WTC11 (cell line): Measurements from ENCODE around the gene SEPSECS. TPM values are rescaled to one million over a fixed set of nuclear protein-coding genes. Genes with fewer than 3 reads are reported as not detected.

Source experiments
- ATAC-seq: fragments of 200-7000 bp; cut with Tn5 transposase; 2 replicates; pipeline ENCODE4 v1.10.0; 2021; ENCODE audit warnings: mild to moderate bottlenecking, moderate library complexity
- CTCF ChIA-PET: fragments of 300-600 bp; sonication (Branson Sonifier 250); formaldehyde crosslinking; loops from one replicate; lab custom pipeline; 2021; ENCODE audit warnings: antibody characterized with exemption; lab: Charles Lee
- POLR2A ChIA-PET: fragments of 350-600 bp; sonication (Branson Sonifier 250); formaldehyde crosslinking; loops from one replicate; lab custom pipeline; 2021; ENCODE audit warnings: antibody characterized with exemption; lab: Charles Lee
- DNase-seq: peaks from one replicate; pipeline ENCODE4 v3.0.0; 2021; ENCODE audit warnings: low spot score
- H3K27ac Mint-ChIP-seq: 2 replicates; pipeline ENCODE4 v1.8.0; 2021; ENCODE audit warnings: mixed read lengths
- H3K27me3 Mint-ChIP-seq: 2 replicates; pipeline ENCODE4 v1.8.0; 2021; ENCODE audit warnings: low read depth, mild to moderate bottlenecking, moderate library complexity, mixed read lengths
- H3K36me3 Mint-ChIP-seq: 2 replicates; pipeline ENCODE4 v1.8.0; 2021; ENCODE audit warnings: mixed read lengths
- H3K4me1 Mint-ChIP-seq: 2 replicates; pipeline ENCODE4 v1.8.0; 2022; ENCODE audit warnings: mixed read lengths
- H3K4me3 Mint-ChIP-seq: 2 replicates; pipeline ENCODE4 v1.8.0; 2021; ENCODE audit warnings: mild to moderate bottlenecking, moderate library complexity, mixed read lengths
- H3K9me3 Mint-ChIP-seq: 2 replicates; pipeline ENCODE4 v1.8.0; 2021; ENCODE audit warnings: mixed read lengths
- EMX1 ChIP-seq: fragments of 250-450 bp; sonication (Bioruptor Pico); IDR thresholded peaks from 2 replicates; pipeline ENCODE4 v1.8.0; 2021; ENCODE audit warnings: mild to moderate bottlenecking
- FOXP1 ChIP-seq: sonication (generic); formaldehyde crosslinking; IDR thresholded peaks from 2 replicates; pipeline ENCODE4 v1.8.0; 2022; ENCODE audit warnings: missing genetic modification reagents, mild to moderate bottlenecking, moderate library complexity, borderline replicate concordance
- GTF2I ChIP-seq: fragments of 250-450 bp; sonication (Bioruptor Pico); conservative IDR thresholded peaks from 2 replicates; pipeline ENCODE4 v1.4.0; 2021; ENCODE audit warnings: mild to moderate bottlenecking
- KAT7 ChIP-seq: sonication (generic); formaldehyde crosslinking; IDR thresholded peaks from 2 replicates; pipeline ENCODE4 v1.8.1; 2023; ENCODE audit warnings: missing genetic modification reagents, mild to moderate bottlenecking, borderline replicate concordance
- PRRX2 ChIP-seq: fragments of 250-450 bp; sonication (Bioruptor Pico); IDR thresholded peaks from 2 replicates; pipeline ENCODE4 v1.8.0; 2021; ENCODE audit warnings: mild to moderate bottlenecking
- SOX15 ChIP-seq: fragments of 250-450 bp; sonication (Bioruptor Pico); IDR thresholded peaks from 2 replicates; pipeline ENCODE4 v1.9.0; 2021; ENCODE audit warnings: mild to moderate bottlenecking
- SP1 ChIP-seq: sonication (generic); formaldehyde crosslinking; conservative IDR thresholded peaks from 2 replicates; pipeline ENCODE4 v1.8.1; 2022; ENCODE audit warnings: missing genetic modification reagents
- TCF7 ChIP-seq: sonication (generic); formaldehyde crosslinking; IDR thresholded peaks from 2 replicates; pipeline ENCODE4 v1.8.0; 2022; ENCODE audit warnings: mild to moderate bottlenecking, low read depth, missing genetic modification reagents, moderate library complexity
- TEAD1 ChIP-seq: sonication (generic); formaldehyde crosslinking; IDR thresholded peaks from 2 replicates; pipeline ENCODE4 v1.8.0; 2022; ENCODE audit warnings: mild to moderate bottlenecking, missing genetic modification reagents
- ZNF671 ChIP-seq: fragments of 250-450 bp; sonication (Bioruptor Pico); IDR thresholded peaks from 2 replicates; pipeline ENCODE4 v1.8.0; 2021; ENCODE audit warnings: mild to moderate bottlenecking
- total RNA-seq: library from RNA; stranded (reverse); gene quantifications from 3 replicates; pipeline ENCODE4 v1.2.3, GENCODE V29; 2021
- TF ChIP-seq, protein P1 (sequence below): sonication (generic); formaldehyde crosslinking; IDR thresholded peaks from 2 replicates; pipeline ENCODE4 v1.8.0; 2023; ENCODE audit warnings: missing genetic modification reagents
- TF ChIP-seq, protein P2 (sequence below): fragments of 250-450 bp; sonication (Bioruptor Pico); IDR thresholded peaks from 2 replicates; pipeline ENCODE4 v1.8.0; 2021; ENCODE audit warnings: mild to moderate bottlenecking
- TF ChIP-seq, protein P3 (sequence below): sonication (generic); formaldehyde crosslinking; conservative IDR thresholded peaks from 2 replicates; pipeline ENCODE4 v1.8.1; 2023; ENCODE audit warnings: mild to moderate bottlenecking, low read depth, missing genetic modification reagents, moderate library complexity
- TF ChIP-seq, protein P4 (sequence below): fragments of 250-450 bp; sonication (Bioruptor Pico); IDR thresholded peaks from 2 replicates; pipeline ENCODE4 v1.9.0; 2021; ENCODE audit warnings: mild to moderate bottlenecking, borderline replicate concordance
- TF ChIP-seq, protein P5 (sequence below): fragments of 200-600 bp; IDR thresholded peaks from 2 replicates; pipeline ENCODE4 v1.8.0; 2022; ENCODE audit warnings: antibody characterized with exemption
- TF ChIP-seq, protein P6 (sequence below): fragments of 250-450 bp; sonication (Bioruptor Pico); IDR thresholded peaks from 2 replicates; pipeline ENCODE4 v1.9.0; 2021; ENCODE audit warnings: mild to moderate bottlenecking

SEPSECS gene
- total RNA-seq, 1 experiment from 2014 or later = 6.2 TPM

DNA sequence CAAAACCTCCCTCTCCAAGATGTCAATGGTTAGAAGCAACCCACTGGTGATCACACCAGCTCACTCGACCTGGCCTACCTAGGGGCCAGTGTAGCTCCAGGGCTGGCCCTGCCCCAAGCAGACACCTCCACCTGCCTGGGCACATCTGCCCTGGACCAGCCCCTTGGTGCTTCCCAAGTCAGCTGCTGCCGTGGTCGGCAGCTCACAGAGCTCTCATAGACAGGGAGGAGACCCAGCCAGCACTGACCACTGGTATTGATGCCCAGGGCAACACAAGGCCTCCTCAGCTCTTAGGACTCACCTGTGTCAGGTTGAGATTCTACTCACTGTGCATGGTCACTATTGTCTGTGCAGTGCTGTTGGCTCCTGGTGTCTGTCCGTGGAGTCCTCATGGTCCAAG, 51.7 kb downstream of the SEPSECS start (continued):
- TF ChIP-seq, protein P1, sequence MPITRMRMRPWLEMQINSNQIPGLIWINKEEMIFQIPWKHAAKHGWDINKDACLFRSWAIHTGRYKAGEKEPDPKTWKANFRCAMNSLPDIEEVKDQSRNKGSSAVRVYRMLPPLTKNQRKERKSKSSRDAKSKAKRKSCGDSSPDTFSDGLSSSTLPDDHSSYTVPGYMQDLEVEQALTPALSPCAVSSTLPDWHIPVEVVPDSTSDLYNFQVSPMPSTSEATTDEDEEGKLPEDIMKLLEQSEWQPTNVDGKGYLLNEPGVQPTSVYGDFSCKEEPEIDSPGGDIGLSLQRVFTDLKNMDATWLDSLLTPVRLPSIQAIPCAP (CRISPR knock-in tag) = no peak
- TF ChIP-seq, protein P2, sequence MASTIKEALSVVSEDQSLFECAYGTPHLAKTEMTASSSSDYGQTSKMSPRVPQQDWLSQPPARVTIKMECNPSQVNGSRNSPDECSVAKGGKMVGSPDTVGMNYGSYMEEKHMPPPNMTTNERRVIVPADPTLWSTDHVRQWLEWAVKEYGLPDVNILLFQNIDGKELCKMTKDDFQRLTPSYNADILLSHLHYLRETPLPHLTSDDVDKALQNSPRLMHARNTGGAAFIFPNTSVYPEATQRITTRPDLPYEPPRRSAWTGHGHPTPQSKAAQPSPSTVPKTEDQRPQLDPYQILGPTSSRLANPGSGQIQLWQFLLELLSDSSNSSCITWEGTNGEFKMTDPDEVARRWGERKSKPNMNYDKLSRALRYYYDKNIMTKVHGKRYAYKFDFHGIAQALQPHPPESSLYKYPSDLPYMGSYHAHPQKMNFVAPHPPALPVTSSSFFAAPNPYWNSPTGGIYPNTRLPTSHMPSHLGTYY = no peak
- TF ChIP-seq GTF2I (CRISPR knock-in tag) = no peak
- TF ChIP-seq FOXP1 (CRISPR knock-in tag) = no peak
- no peak for TF ChIP-seq TEAD1 (CRISPR knock-in tag)
- no peak for TF ChIP-seq PRRX2 (CRISPR knock-in tag)
- TF ChIP-seq, protein P3, sequence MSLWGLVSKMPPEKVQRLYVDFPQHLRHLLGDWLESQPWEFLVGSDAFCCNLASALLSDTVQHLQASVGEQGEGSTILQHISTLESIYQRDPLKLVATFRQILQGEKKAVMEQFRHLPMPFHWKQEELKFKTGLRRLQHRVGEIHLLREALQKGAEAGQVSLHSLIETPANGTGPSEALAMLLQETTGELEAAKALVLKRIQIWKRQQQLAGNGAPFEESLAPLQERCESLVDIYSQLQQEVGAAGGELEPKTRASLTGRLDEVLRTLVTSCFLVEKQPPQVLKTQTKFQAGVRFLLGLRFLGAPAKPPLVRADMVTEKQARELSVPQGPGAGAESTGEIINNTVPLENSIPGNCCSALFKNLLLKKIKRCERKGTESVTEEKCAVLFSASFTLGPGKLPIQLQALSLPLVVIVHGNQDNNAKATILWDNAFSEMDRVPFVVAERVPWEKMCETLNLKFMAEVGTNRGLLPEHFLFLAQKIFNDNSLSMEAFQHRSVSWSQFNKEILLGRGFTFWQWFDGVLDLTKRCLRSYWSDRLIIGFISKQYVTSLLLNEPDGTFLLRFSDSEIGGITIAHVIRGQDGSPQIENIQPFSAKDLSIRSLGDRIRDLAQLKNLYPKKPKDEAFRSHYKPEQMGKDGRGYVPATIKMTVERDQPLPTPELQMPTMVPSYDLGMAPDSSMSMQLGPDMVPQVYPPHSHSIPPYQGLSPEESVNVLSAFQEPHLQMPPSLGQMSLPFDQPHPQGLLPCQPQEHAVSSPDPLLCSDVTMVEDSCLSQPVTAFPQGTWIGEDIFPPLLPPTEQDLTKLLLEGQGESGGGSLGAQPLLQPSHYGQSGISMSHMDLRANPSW (CRISPR knock-in tag) = no peak

DNA sequence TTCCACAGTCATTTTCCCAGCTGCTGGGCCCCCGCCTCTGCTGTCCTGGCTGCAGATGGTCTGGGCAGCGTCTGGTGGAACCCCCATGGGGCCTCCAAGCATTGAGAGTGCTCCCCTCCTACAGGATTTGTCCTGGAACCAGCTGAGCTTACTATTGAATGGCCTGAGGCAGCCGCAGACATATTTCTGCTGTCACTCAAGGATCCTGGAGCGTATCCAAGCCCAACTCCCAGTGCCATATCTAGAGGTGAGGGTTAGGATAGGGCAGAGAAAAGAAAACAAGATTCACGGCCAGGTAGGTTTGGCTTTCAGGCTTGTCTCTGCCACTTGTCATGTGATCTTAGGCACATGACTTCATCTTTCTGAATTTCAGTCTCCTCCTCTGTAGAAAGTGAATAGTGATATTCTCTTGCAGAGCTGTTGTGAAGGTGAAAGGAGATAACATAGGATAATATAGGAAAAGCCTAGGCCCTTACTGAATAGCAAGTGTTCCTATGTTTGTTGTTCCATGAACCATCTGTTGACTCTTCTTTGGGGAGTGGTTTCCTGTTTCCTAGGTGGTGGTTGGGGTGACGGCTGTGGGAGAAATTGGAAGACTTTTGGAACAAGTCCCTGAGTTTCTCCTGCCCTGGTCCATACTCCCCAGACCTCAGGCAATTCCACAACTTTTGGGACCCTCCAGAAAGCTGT, 52.3 kb downstream of the SEPSECS start:
- Mint-ChIP-seq H3K27me3 (no peaks in the 10 kb centered on the region; the same call in none of the 2 replicates), H3K36me3 (no peaks in the 10 kb centered on the region), H3K27ac (no peak overlapping the region), H3K9me3 (peaks cover 4% of the 10 kb centered on the region; the same call in 1 of the 2 replicates), H3K4me1 (no peaks in the 10 kb centered on the region), H3K4me3 (no peak overlapping the region)
- ATAC-seq (no peak), DNase-seq (no peak)
- CTCF ChIA-PET = no interaction called here
- TF ChIP-seq KAT7 (CRISPR knock-in tag) = no peak
- TF ChIP-seq, protein P1 (CRISPR knock-in tag) = no peak
- POLR2A ChIA-PET = no interaction called here

DNA sequence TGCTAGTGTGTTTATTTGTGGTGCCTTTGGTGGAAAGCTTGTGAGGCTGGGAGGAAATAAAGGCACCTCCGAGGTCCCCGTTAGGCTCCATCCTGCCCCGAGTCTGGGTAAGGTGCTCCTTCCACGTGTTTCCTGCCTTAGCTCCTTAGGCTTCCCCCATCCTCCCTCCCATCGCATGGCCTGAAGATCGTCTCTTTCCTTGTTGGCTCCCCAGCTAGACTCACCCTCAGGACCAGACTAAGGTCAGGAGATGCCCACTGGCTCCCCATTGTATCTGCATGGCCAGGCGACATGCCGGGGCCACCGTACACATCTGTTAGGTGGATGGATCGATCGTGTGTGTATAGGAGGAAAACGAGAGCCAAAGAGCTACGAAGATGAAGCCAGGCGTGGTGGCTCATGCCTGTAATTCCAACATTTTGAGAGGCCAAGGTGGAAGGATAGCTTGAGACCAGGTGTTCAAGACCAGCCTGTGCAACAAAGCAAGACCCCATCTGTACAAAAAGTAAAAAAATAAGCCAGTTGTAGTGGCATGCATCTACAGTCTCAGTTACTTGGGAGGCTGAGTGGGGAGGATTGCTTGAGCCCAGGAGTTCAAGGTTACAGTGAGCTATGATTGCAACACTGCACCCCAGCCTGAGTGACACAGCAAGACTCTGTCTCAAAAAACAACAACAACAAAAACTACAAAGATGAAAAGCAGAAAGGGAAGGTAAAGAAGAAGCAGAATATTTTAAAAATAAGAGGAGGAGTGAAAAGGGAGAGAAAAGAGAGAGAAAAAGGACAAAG, 53.7 kb downstream of the SEPSECS start:
- POLR2A ChIA-PET = no interaction called here
- peaks cover 3% of the 10 kb centered on the region; the same call in 1 of the 2 replicates for H3K36me3 Mint-ChIP-seq
- H3K27ac Mint-ChIP-seq = no peak overlapping the region
- ATAC-seq (no peak), DNase-seq (no peak)
- H3K4me1 Mint-ChIP-seq = no peaks in the 10 kb centered on the region
- peaks cover 7% of the 10 kb centered on the region for H3K9me3 Mint-ChIP-seq
- peaks cover 5% of the 10 kb centered on the region for H3K27me3 Mint-ChIP-seq
- CTCF ChIA-PET = interaction anchor here (1.2 to 1.5 kb wide), 3 partner anchors 38 to 206 kb away, joined by 3 to 6 read pairs (median 4); no protein-coding TSS in a partner anchor
- no peak overlapping the region for H3K4me3 Mint-ChIP-seq
- no peak for TF ChIP-seq KAT7 (CRISPR knock-in tag)
- TF ChIP-seq, protein P4, sequence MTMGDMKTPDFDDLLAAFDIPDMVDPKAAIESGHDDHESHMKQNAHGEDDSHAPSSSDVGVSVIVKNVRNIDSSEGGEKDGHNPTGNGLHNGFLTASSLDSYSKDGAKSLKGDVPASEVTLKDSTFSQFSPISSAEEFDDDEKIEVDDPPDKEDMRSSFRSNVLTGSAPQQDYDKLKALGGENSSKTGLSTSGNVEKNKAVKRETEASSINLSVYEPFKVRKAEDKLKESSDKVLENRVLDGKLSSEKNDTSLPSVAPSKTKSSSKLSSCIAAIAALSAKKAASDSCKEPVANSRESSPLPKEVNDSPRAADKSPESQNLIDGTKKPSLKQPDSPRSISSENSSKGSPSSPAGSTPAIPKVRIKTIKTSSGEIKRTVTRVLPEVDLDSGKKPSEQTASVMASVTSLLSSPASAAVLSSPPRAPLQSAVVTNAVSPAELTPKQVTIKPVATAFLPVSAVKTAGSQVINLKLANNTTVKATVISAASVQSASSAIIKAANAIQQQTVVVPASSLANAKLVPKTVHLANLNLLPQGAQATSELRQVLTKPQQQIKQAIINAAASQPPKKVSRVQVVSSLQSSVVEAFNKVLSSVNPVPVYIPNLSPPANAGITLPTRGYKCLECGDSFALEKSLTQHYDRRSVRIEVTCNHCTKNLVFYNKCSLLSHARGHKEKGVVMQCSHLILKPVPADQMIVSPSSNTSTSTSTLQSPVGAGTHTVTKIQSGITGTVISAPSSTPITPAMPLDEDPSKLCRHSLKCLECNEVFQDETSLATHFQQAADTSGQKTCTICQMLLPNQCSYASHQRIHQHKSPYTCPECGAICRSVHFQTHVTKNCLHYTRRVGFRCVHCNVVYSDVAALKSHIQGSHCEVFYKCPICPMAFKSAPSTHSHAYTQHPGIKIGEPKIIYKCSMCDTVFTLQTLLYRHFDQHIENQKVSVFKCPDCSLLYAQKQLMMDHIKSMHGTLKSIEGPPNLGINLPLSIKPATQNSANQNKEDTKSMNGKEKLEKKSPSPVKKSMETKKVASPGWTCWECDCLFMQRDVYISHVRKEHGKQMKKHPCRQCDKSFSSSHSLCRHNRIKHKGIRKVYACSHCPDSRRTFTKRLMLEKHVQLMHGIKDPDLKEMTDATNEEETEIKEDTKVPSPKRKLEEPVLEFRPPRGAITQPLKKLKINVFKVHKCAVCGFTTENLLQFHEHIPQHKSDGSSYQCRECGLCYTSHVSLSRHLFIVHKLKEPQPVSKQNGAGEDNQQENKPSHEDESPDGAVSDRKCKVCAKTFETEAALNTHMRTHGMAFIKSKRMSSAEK (CRISPR knock-in tag) = no peak
- no peak for TF ChIP-seq ZNF671 (CRISPR knock-in tag)
- no peak for TF ChIP-seq TCF7
- TF ChIP-seq EMX1 (CRISPR knock-in tag) = no peak
- TF ChIP-seq, protein P5, sequence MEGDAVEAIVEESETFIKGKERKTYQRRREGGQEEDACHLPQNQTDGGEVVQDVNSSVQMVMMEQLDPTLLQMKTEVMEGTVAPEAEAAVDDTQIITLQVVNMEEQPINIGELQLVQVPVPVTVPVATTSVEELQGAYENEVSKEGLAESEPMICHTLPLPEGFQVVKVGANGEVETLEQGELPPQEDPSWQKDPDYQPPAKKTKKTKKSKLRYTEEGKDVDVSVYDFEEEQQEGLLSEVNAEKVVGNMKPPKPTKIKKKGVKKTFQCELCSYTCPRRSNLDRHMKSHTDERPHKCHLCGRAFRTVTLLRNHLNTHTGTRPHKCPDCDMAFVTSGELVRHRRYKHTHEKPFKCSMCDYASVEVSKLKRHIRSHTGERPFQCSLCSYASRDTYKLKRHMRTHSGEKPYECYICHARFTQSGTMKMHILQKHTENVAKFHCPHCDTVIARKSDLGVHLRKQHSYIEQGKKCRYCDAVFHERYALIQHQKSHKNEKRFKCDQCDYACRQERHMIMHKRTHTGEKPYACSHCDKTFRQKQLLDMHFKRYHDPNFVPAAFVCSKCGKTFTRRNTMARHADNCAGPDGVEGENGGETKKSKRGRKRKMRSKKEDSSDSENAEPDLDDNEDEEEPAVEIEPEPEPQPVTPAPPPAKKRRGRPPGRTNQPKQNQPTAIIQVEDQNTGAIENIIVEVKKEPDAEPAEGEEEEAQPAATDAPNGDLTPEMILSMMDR = no peak
- TF ChIP-seq SP1 = no peak
- no peak for TF ChIP-seq SOX15 (CRISPR knock-in tag)
- TF ChIP-seq, protein P6, sequence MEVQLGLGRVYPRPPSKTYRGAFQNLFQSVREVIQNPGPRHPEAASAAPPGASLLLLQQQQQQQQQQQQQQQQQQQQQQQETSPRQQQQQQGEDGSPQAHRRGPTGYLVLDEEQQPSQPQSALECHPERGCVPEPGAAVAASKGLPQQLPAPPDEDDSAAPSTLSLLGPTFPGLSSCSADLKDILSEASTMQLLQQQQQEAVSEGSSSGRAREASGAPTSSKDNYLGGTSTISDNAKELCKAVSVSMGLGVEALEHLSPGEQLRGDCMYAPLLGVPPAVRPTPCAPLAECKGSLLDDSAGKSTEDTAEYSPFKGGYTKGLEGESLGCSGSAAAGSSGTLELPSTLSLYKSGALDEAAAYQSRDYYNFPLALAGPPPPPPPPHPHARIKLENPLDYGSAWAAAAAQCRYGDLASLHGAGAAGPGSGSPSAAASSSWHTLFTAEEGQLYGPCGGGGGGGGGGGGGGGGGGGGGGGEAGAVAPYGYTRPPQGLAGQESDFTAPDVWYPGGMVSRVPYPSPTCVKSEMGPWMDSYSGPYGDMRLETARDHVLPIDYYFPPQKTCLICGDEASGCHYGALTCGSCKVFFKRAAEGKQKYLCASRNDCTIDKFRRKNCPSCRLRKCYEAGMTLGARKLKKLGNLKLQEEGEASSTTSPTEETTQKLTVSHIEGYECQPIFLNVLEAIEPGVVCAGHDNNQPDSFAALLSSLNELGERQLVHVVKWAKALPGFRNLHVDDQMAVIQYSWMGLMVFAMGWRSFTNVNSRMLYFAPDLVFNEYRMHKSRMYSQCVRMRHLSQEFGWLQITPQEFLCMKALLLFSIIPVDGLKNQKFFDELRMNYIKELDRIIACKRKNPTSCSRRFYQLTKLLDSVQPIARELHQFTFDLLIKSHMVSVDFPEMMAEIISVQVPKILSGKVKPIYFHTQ (CRISPR knock-in tag) = no peak
